ENCODE results near the gene FHOD3.

Gene FHOD3

GRCh38 chr18:36377626-36378025 lies 80.1 kb downstream of the FHOD3 start:
- H3K4me1 ChIP-seq (ENCODE audit: control insufficient read depth, low read depth, low read length), result no peaks in the 10 kb centered on the region

GRCh38 chr18:36378205-36378604 lies 80.7 kb downstream of the FHOD3 start:
- no peak overlapping the region for H3K27ac ChIP-seq (ENCODE audit: low read length)
- H3K4me3 ChIP-seq (ENCODE audit: low read length), result no peak overlapping the region
- no peaks in the 10 kb centered on the region for H3K27me3 ChIP-seq (ENCODE audit: control insufficient read depth, insufficient read depth, low read length)
- H3K9ac ChIP-seq (ENCODE audit: low read length), result no peak overlapping the region
- H3K9me3 ChIP-seq (ENCODE audit: control insufficient read depth, low read depth, low read length), result no peaks in the 10 kb centered on the region
- no peaks in the 10 kb centered on the region for H3K36me3 ChIP-seq (ENCODE audit: control insufficient read depth, low read depth, low read length)
- no peaks in the 10 kb centered on the region for H3K4me1 ChIP-seq (ENCODE audit: control insufficient read depth, low read depth, low read length)

More at GRCh38 chr18:36377626-36378025, 80.1 kb downstream of the FHOD3 start:
- Histone ChIP-seq H3K9ac (ENCODE audit: low read length) (no peak overlapping the region), H3K4me3 (ENCODE audit: low read length) (no peak overlapping the region), H3K27ac (ENCODE audit: low read length) (no peak overlapping the region), H3K9me3 (ENCODE audit: control insufficient read depth, low read depth, low read length) (no peaks in the 10 kb centered on the region), H3K36me3 (ENCODE audit: control insufficient read depth, low read depth, low read length) (no peaks in the 10 kb centered on the region), H3K27me3 (ENCODE audit: control insufficient read depth, insufficient read depth, low read length) (no peaks in the 10 kb centered on the region)

GRCh38 chr18:36379435-36379984 lies 82.0 kb downstream of the FHOD3 start:
- H3K27me3 ChIP-seq (ENCODE audit: control insufficient read depth, insufficient read depth, low read length), result no peaks in the 10 kb centered on the region
- H3K4me3 ChIP-seq (ENCODE audit: low read length), result no peak overlapping the region
- H3K36me3 ChIP-seq (ENCODE audit: control insufficient read depth, low read depth, low read length), result no peaks in the 10 kb centered on the region
- H3K4me1 ChIP-seq (ENCODE audit: control insufficient read depth, low read depth, low read length), result no peaks in the 10 kb centered on the region
- H3K9ac ChIP-seq (ENCODE audit: low read length), result no peak overlapping the region
- no peaks in the 10 kb centered on the region for H3K9me3 ChIP-seq (ENCODE audit: control insufficient read depth, low read depth, low read length)
- no peak overlapping the region for H3K27ac ChIP-seq (ENCODE audit: low read length)

GRCh38 chr18:36380173-36380827 lies 82.8 kb downstream of the FHOD3 start:
- no peaks in the 10 kb centered on the region for H3K36me3 ChIP-seq (ENCODE audit: control insufficient read depth, low read depth, low read length)
- no peak overlapping the region for H3K4me3 ChIP-seq (ENCODE audit: low read length)
- no peak overlapping the region for H3K9ac ChIP-seq (ENCODE audit: low read length)
- no peaks in the 10 kb centered on the region for H3K27me3 ChIP-seq (ENCODE audit: control insufficient read depth, insufficient read depth, low read length)
- no peak overlapping the region for H3K27ac ChIP-seq (ENCODE audit: low read length)
- no peaks in the 10 kb centered on the region for H3K9me3 ChIP-seq (ENCODE audit: control insufficient read depth, low read depth, low read length)
- H3K4me1 ChIP-seq (ENCODE audit: control insufficient read depth, low read depth, low read length), result no peaks in the 10 kb centered on the region

GRCh38 chr18:36381075-36381474 lies 83.6 kb downstream of the FHOD3 start:
- Histone ChIP-seq H3K9me3 (ENCODE audit: control insufficient read depth, low read depth, low read length) (no peaks in the 10 kb centered on the region), H3K4me3 (ENCODE audit: low read length) (no peak overlapping the region), H3K27ac (ENCODE audit: low read length) (no peak overlapping the region), H3K36me3 (ENCODE audit: control insufficient read depth, low read depth, low read length) (no peaks in the 10 kb centered on the region), H3K9ac (ENCODE audit: low read length) (no peak overlapping the region), H3K27me3 (ENCODE audit: control insufficient read depth, insufficient read depth, low read length) (no peaks in the 10 kb centered on the region), H3K4me1 (ENCODE audit: control insufficient read depth, low read depth, low read length) (no peaks in the 10 kb centered on the region)

GRCh38 chr18:36382854-36383253 lies 85.3 kb downstream of the FHOD3 start:
- no peaks in the 10 kb centered on the region for H3K4me1 ChIP-seq (ENCODE audit: control insufficient read depth, low read depth, low read length)
- no peaks in the 10 kb centered on the region for H3K36me3 ChIP-seq (ENCODE audit: control insufficient read depth, low read depth, low read length)

GRCh38 chr18:36386150-36386920 lies 88.8 kb downstream of the FHOD3 start:
- H3K4me3 ChIP-seq (ENCODE audit: low read length), result no peak overlapping the region
- no peaks in the 10 kb centered on the region for H3K36me3 ChIP-seq (ENCODE audit: control insufficient read depth, low read depth, low read length)
- H3K4me1 ChIP-seq (ENCODE audit: control insufficient read depth, low read depth, low read length), result no peaks in the 10 kb centered on the region
- H3K27ac ChIP-seq (ENCODE audit: low read length), result no peak overlapping the region
- no peaks in the 10 kb centered on the region for H3K9me3 ChIP-seq (ENCODE audit: control insufficient read depth, low read depth, low read length)
- no peak overlapping the region for H3K9ac ChIP-seq (ENCODE audit: low read length)
- no peaks in the 10 kb centered on the region for H3K27me3 ChIP-seq (ENCODE audit: control insufficient read depth, insufficient read depth, low read length)

More at GRCh38 chr18:36382854-36383253, 85.3 kb downstream of the FHOD3 start:
- no peak overlapping the region for H3K9ac ChIP-seq (ENCODE audit: low read length)
- no peaks in the 10 kb centered on the region for H3K27me3 ChIP-seq (ENCODE audit: control insufficient read depth, insufficient read depth, low read length)
- H3K27ac ChIP-seq (ENCODE audit: low read length), result no peak overlapping the region
- H3K9me3 ChIP-seq (ENCODE audit: control insufficient read depth, low read depth, low read length), result no peaks in the 10 kb centered on the region
- H3K4me3 ChIP-seq (ENCODE audit: low read length), result no peak overlapping the region

GRCh38 chr18:36387310-36387709 lies 89.8 kb downstream of the FHOD3 start:
- Histone ChIP-seq H3K9me3 (ENCODE audit: control insufficient read depth, low read depth, low read length) (no peaks in the 10 kb centered on the region), H3K4me1 (ENCODE audit: control insufficient read depth, low read depth, low read length) (no peaks in the 10 kb centered on the region), H3K36me3 (ENCODE audit: control insufficient read depth, low read depth, low read length) (no peaks in the 10 kb centered on the region), H3K4me3 (ENCODE audit: low read length) (no peak overlapping the region), H3K27me3 (ENCODE audit: control insufficient read depth, insufficient read depth, low read length) (no peaks in the 10 kb centered on the region), H3K9ac (ENCODE audit: low read length) (no peak overlapping the region), H3K27ac (ENCODE audit: low read length) (no peak overlapping the region)

- H3K4me1 ChIP-seq (ENCODE audit: control insufficient read depth, low read depth, low read length), result no peaks in the 10 kb centered on the region
- H3K27me3 ChIP-seq (ENCODE audit: control insufficient read depth, insufficient read depth, low read length), result no peaks in the 10 kb centered on the region
- H3K36me3 ChIP-seq (ENCODE audit: control insufficient read depth, low read depth, low read length), result no peaks in the 10 kb centered on the region
- no peaks in the 10 kb centered on the region for H3K9me3 ChIP-seq (ENCODE audit: control insufficient read depth, low read depth, low read length)
- H3K4me3 ChIP-seq (ENCODE audit: low read length), result no peak overlapping the region
- no peak overlapping the region for H3K27ac ChIP-seq (ENCODE audit: low read length)
- H3K9ac ChIP-seq (ENCODE audit: low read length), result no peak overlapping the region
Measured at GRCh38 chr18:36388310-36388709, 90.8 kb downstream of the FHOD3 start.

- H3K27ac ChIP-seq (ENCODE audit: low read length), result no peak overlapping the region
- no peaks in the 10 kb centered on the region for H3K9me3 ChIP-seq (ENCODE audit: control insufficient read depth, low read depth, low read length)
- H3K9ac ChIP-seq (ENCODE audit: low read length), result no peak overlapping the region
- no peaks in the 10 kb centered on the region for H3K4me1 ChIP-seq (ENCODE audit: control insufficient read depth, low read depth, low read length)
- no peaks in the 10 kb centered on the region for H3K36me3 ChIP-seq (ENCODE audit: control insufficient read depth, low read depth, low read length)
- no peaks in the 10 kb centered on the region for H3K27me3 ChIP-seq (ENCODE audit: control insufficient read depth, insufficient read depth, low read length)
- no peak overlapping the region for H3K4me3 ChIP-seq (ENCODE audit: low read length)
Measured at GRCh38 chr18:36389027-36389426, 91.5 kb downstream of the FHOD3 start.

GRCh38 chr18:36389811-36390581 lies 92.5 kb downstream of the FHOD3 start:
- no peaks in the 10 kb centered on the region for H3K9me3 ChIP-seq (ENCODE audit: control insufficient read depth, low read depth, low read length)
- no peak overlapping the region for H3K4me3 ChIP-seq (ENCODE audit: low read length)
- H3K9ac ChIP-seq (ENCODE audit: low read length), result no peak overlapping the region
- H3K27ac ChIP-seq (ENCODE audit: low read length), result no peak overlapping the region
- H3K36me3 ChIP-seq (ENCODE audit: control insufficient read depth, low read depth, low read length), result no peaks in the 10 kb centered on the region
- H3K4me1 ChIP-seq (ENCODE audit: control insufficient read depth, low read depth, low read length), result no peaks in the 10 kb centered on the region
- H3K27me3 ChIP-seq (ENCODE audit: control insufficient read depth, insufficient read depth, low read length), result no peaks in the 10 kb centered on the region

Data from iPS-18a (cell line).